HCT116 (cell line): ENCODE measurements around the gene CDK5RAP2. TPM values are rescaled to one million over a fixed set of nuclear protein-coding genes. Genes with fewer than 3 reads are reported as not detected.

ENCODE experiments used
- ATAC-seq: fragments of 200-7000 bp; cut with Tn5 transposase; 2 replicates; pipeline ENCODE4 v1.9.1; 2020; ENCODE audit warnings: mild to moderate bottlenecking, moderate library complexity
- BruUV-seq: library from RNA; stranded (reverse); fragments of 400-500 nt; replicated peaks from 2 replicates; lab custom pipeline; 2021; lab: Mats Ljungman, UMichigan
- CTCF ChIA-PET: fragments of 300-600 bp; sonication (Branson Sonifier 250); formaldehyde crosslinking; loops from one replicate; lab custom pipeline; 2021; ENCODE audit warnings: antibody characterized with exemption; lab: Charles Lee
- POLR2A ChIA-PET: fragments of 300-600, 350-600 bp; sonication (Branson Sonifier 250); formaldehyde crosslinking; loops from one replicate; lab custom pipeline; 2021; ENCODE audit warnings: antibody characterized with exemption; lab: Charles Lee
- RAD21 ChIA-PET, 2 experiments: fragments of 300-600 bp; sonication (Branson Sonifier 250); formaldehyde crosslinking; loops; one replicate each; lab custom pipeline; 2023; ENCODE audit warnings: low total read pairs in 2 of 2; ENCODE audit not compliant: uncharacterized antibody in 2 of 2, unreplicated experiment in 2 of 2, low non-redundant PET in 1 of 2; lab: Charles Lee
- DNase-seq: peaks from one replicate; pipeline ENCODE4 v3.0.0-alpha.2; 2010; ENCODE audit warnings: low read depth, low spot score
- H2AFZ ChIP-seq: fragments of 200-600 bp; shearing (Covaris generic), sonication (generic); 2 replicates; pipeline ENCODE4 v1.6.1; 2017; ENCODE audit warnings: low read depth, mixed run types, mixed read lengths, antibody characterized with exemption, low read length; ENCODE audit not compliant: poor library complexity, severe bottlenecking
- H3K27ac ChIP-seq: 2 replicates; pipeline ENCODE4 v1.5.1; 2012; ENCODE audit warnings: low read depth, low read length
- H3K27me3 ChIP-seq: fragments of 200-600 bp; sonication (generic); 2 replicates; pipeline ENCODE4 v1.6.1; 2016; ENCODE audit warnings: mixed run types, low read length, mixed read lengths; ENCODE audit not compliant: insufficient read depth
- H3K36me3 ChIP-seq, 2 experiments: fragments of 200-500 bp in 1 of 2; fragments of 200-600 bp in 1 of 2; sonication (Bioruptor generic) in 1 of 2; sonication (generic) in 1 of 2; 2 replicates each; pipeline versions ENCODE4 v1.5.1 to v1.6.1; 2014 to 2016; ENCODE audit warnings: low read length in 2 of 2, inconsistent platforms in 1 of 2, mixed read lengths in 1 of 2, mixed run types in 1 of 2; ENCODE audit not compliant: insufficient read depth in 2 of 2, control insufficient read depth in 1 of 2
- H3K4me1 ChIP-seq, 2 experiments: fragments of 200-600 bp in 1 of 2; sonication (generic) in 1 of 2; 2 replicates each; pipeline versions ENCODE4 v1.5.1 to v1.6.1; 2012 to 2017; ENCODE audit warnings: low read length in 2 of 2, inconsistent platforms in 1 of 2, mild to moderate bottlenecking in 1 of 2, mixed read lengths in 1 of 2, mixed run types in 1 of 2, moderate library complexity in 1 of 2; ENCODE audit not compliant: insufficient read depth in 2 of 2, control insufficient read depth in 1 of 2
- H3K4me2 ChIP-seq: fragments of 200-600 bp; sonication (generic); 2 replicates; pipeline ENCODE4 v1.6.1; 2017; ENCODE audit warnings: mixed run types, low read length, mixed read lengths
- H3K4me3 ChIP-seq, 2 experiments: fragments of 200-600 bp in 1 of 2; sonication (generic) in 1 of 2; replicated peaks in 1 of 2; 2 replicates each; pipeline ENCODE4 v1.5.1; 2011 to 2016; ENCODE audit warnings: low read length in 2 of 2, control low read depth in 1 of 2, low read depth in 1 of 2, mild to moderate bottlenecking in 1 of 2, mixed read lengths in 1 of 2, mixed run types in 1 of 2
- H3K79me2 ChIP-seq: fragments of 200-600 bp; sonication (generic); 2 replicates; pipeline ENCODE4 v1.6.1; 2017; ENCODE audit warnings: mild to moderate bottlenecking, mixed run types, low read length, moderate library complexity, mixed read lengths; ENCODE audit not compliant: insufficient read depth
- H3K9ac ChIP-seq: fragments of 200-600 bp; sonication (generic); 2 replicates; pipeline ENCODE4 v1.6.1; 2016; ENCODE audit warnings: low read length, mixed read lengths
- H3K9me2 ChIP-seq: fragments of 200-600 bp; sonication (generic), shearing (Covaris generic); 2 replicates; pipeline ENCODE4 v1.6.1; 2017; ENCODE audit warnings: mixed run types, mild to moderate bottlenecking, moderate library complexity; ENCODE audit not compliant: insufficient read depth
- H3K9me3 ChIP-seq, 2 experiments: fragments of 200-500 bp in 1 of 2; fragments of 200-600 bp in 1 of 2; sonication (Bioruptor generic) in 1 of 2; sonication (generic) in 1 of 2; 2 replicates each; pipeline ENCODE4 v1.6.1; 2014 to 2017; ENCODE audit warnings: low read length in 2 of 2, mixed read lengths in 2 of 2, inconsistent platforms in 1 of 2, low read depth in 1 of 2, mild to moderate bottlenecking in 1 of 2, mixed run types in 1 of 2, moderate library complexity in 1 of 2; ENCODE audit not compliant: control insufficient read depth in 1 of 2, insufficient read depth in 1 of 2
- H4K20me1 ChIP-seq: fragments of 200-600 bp; sonication (generic), shearing (Covaris generic); 2 replicates; pipeline ENCODE4 v1.6.1; 2017; ENCODE audit warnings: mixed run types, mild to moderate bottlenecking, moderate library complexity; ENCODE audit not compliant: insufficient read depth
- FOSL1 ChIP-seq: IDR thresholded peaks from 2 replicates; pipeline ENCODE4 v1.6.1; 2012; ENCODE audit warnings: low read depth
- POLR2A ChIP-seq: IDR thresholded peaks from 2 replicates; pipeline ENCODE4 v1.7.0; 2011; ENCODE audit warnings: borderline replicate concordance; ENCODE audit not compliant: insufficient read depth, insufficient read length; ENCODE audit errors: extremely low read depth
- SIN3A ChIP-seq: IDR thresholded peaks from 2 replicates; pipeline ENCODE4 v1.6.1; 2012; ENCODE audit warnings: low read depth
- SP1 ChIP-seq: IDR thresholded peaks from 2 replicates; pipeline ENCODE4 v1.6.1; 2012; ENCODE audit warnings: low read depth
- SRF ChIP-seq: IDR thresholded peaks from 2 replicates; pipeline ENCODE4 v1.6.1; 2012; ENCODE audit warnings: low read depth
- ZFX ChIP-seq: fragments of 450-650 bp; IDR thresholded peaks from 2 replicates; pipeline ENCODE4 v1.6.1; 2017
- intact Hi-C: fragments of 100-400 bp; cut with micrococcal nuclease; formaldehyde crosslinking; loops from 2 replicates; pipeline ENCODE4 v1.10.0; 2022
- total RNA-seq: library from RNA; stranded (reverse); gene quantifications from one replicate; pipeline ENCODE4 v1.2.1, GENCODE V29; 2021; ENCODE audit not compliant: unreplicated experiment
- TF ChIP-seq, protein P1 (sequence below): IDR thresholded peaks from 2 replicates; pipeline ENCODE4 v1.6.1; 2012; ENCODE audit warnings: low read depth
- TF ChIP-seq, protein P2 (sequence below): IDR thresholded peaks from 2 replicates; pipeline ENCODE4 v1.6.1; 2012
- TF ChIP-seq, protein P3 (sequence below): IDR thresholded peaks from 2 replicates; pipeline ENCODE4 v1.6.1; 2011; ENCODE audit warnings: mild to moderate bottlenecking, low read length, moderate library complexity; ENCODE audit not compliant: insufficient replicate concordance; ENCODE audit errors: extremely low read depth

CDK5RAP2 gene
- total RNA-seq, 1 experiment from 2014 or later, result 56.2 TPM

DNA sequence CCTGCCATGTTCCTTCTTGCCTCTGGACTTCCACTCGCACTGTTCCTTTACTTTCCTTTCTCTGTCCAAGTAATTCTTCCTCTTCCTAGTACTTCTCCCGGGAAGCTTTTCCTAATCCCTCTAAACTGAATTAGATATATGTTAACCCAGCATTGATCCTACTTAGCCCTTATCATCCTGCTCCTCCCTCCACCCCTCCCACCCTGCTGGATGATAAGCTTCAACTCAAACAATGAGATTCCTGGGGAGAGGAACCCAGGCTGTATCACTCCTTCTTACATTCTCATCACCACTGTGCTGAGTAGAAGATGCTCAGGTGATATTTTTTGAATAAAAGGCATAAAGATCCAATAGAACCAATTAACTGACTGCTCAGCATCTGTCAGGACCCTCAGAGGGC lies 45.7 kb downstream of the CDK5RAP2 start:
- RAD21 ChIA-PET, result no interaction called here
- intact Hi-C loops, result loop anchor here (5.0 kb wide), 1 partner anchor 572 kb away; no protein-coding TSS in a partner anchor
- Histone ChIP-seq H3K27me3 (no peaks in the 10 kb centered on the region), H4K20me1 (no peaks in the 10 kb centered on the region), H3K4me2 (peak overlapping the region; percentile 68; the same call in 1 of the 2 replicates), H2AFZ (no peak overlapping the region)
- no peak for ATAC-seq
- POLR2A ChIA-PET, result no interaction called here
- no TSS peak for BruUV-seq
- CTCF ChIA-PET, result no interaction called here
- no peak for TF ChIP-seq SP1
- TF ChIP-seq ZFX, result no peak
- no peak for TF ChIP-seq SIN3A
- TF ChIP-seq SRF, result no peak
- no peak for TF ChIP-seq POLR2A
- TF ChIP-seq FOSL1, result no peak
- TF ChIP-seq, protein P1, sequence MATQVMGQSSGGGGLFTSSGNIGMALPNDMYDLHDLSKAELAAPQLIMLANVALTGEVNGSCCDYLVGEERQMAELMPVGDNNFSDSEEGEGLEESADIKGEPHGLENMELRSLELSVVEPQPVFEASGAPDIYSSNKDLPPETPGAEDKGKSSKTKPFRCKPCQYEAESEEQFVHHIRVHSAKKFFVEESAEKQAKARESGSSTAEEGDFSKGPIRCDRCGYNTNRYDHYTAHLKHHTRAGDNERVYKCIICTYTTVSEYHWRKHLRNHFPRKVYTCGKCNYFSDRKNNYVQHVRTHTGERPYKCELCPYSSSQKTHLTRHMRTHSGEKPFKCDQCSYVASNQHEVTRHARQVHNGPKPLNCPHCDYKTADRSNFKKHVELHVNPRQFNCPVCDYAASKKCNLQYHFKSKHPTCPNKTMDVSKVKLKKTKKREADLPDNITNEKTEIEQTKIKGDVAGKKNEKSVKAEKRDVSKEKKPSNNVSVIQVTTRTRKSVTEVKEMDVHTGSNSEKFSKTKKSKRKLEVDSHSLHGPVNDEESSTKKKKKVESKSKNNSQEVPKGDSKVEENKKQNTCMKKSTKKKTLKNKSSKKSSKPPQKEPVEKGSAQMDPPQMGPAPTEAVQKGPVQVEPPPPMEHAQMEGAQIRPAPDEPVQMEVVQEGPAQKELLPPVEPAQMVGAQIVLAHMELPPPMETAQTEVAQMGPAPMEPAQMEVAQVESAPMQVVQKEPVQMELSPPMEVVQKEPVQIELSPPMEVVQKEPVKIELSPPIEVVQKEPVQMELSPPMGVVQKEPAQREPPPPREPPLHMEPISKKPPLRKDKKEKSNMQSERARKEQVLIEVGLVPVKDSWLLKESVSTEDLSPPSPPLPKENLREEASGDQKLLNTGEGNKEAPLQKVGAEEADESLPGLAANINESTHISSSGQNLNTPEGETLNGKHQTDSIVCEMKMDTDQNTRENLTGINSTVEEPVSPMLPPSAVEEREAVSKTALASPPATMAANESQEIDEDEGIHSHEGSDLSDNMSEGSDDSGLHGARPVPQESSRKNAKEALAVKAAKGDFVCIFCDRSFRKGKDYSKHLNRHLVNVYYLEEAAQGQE, result no peak
- TF ChIP-seq, protein P2, sequence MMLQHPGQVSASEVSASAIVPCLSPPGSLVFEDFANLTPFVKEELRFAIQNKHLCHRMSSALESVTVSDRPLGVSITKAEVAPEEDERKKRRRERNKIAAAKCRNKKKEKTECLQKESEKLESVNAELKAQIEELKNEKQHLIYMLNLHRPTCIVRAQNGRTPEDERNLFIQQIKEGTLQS, result no peak
- TF ChIP-seq, protein P3, sequence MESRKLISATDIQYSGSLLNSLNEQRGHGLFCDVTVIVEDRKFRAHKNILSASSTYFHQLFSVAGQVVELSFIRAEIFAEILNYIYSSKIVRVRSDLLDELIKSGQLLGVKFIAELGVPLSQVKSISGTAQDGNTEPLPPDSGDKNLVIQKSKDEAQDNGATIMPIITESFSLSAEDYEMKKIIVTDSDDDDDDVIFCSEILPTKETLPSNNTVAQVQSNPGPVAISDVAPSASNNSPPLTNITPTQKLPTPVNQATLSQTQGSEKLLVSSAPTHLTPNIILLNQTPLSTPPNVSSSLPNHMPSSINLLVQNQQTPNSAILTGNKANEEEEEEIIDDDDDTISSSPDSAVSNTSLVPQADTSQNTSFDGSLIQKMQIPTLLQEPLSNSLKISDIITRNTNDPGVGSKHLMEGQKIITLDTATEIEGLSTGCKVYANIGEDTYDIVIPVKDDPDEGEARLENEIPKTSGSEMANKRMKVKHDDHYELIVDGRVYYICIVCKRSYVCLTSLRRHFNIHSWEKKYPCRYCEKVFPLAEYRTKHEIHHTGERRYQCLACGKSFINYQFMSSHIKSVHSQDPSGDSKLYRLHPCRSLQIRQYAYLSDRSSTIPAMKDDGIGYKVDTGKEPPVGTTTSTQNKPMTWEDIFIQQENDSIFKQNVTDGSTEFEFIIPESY, result no peak
- TF ChIP-seq, all 23 proteins: peak for 0
- Histone ChIP-seq H3K9me3 (no peaks in the 10 kb centered on the region), H3K9ac (no peak overlapping the region), H3K4me3 (no peak overlapping the region), H3K9me2 (no peaks in the 10 kb centered on the region), H3K4me1 (peaks cover 25 to 34% of the 10 kb centered on the region in 2 experiments), H3K27ac (no peak overlapping the region), H3K36me3 (peaks cover 11 to 19% of the 10 kb centered on the region in 2 experiments; a peak in 3 of 4 replicates), H3K79me2 (no peaks in the 10 kb centered on the region; the same call in 1 of the 2 replicates)
- DNase-seq, result no peak
